HG03575 (cell line): ENCODE results near the gene CLDN17.

Experiments
- ATAC-seq: cut with Tn5 transposase; IDR thresholded peaks from one replicate; pipeline ENCODE4 v1.9.1; 2021; ENCODE audit not compliant: unreplicated experiment, insufficient number of reproducible peaks, low FRiP score; ENCODE audit errors: extremely low read depth

Gene CLDN17, protein sequence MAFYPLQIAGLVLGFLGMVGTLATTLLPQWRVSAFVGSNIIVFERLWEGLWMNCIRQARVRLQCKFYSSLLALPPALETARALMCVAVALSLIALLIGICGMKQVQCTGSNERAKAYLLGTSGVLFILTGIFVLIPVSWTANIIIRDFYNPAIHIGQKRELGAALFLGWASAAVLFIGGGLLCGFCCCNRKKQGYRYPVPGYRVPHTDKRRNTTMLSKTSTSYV

DNA sequence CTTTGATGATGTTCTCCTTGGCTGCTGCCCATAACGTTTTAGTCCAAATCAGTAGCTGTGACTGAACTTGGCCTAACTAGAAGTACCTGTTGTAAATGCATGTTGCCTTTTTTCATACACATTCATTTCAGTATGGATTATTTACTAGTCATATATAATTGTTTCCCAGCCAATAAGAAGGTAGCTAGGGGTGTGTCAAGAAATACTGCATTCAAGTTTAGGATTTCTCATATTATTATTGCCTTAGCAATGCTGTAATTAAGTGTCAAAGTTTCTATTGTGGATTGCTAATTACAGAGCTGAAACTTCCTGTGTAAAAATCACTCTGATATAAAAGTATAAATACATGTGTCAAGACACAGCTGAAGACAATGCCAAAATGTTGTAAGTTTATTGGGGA, at the start of gene CLDN17:
Gene CLDN17, minus strand, starts transcription at position 101 of the 400 bp plus-strand sequence. CDS start 188 bp downstream, outside the sequence.
- ATAC-seq: no peak

DNA sequence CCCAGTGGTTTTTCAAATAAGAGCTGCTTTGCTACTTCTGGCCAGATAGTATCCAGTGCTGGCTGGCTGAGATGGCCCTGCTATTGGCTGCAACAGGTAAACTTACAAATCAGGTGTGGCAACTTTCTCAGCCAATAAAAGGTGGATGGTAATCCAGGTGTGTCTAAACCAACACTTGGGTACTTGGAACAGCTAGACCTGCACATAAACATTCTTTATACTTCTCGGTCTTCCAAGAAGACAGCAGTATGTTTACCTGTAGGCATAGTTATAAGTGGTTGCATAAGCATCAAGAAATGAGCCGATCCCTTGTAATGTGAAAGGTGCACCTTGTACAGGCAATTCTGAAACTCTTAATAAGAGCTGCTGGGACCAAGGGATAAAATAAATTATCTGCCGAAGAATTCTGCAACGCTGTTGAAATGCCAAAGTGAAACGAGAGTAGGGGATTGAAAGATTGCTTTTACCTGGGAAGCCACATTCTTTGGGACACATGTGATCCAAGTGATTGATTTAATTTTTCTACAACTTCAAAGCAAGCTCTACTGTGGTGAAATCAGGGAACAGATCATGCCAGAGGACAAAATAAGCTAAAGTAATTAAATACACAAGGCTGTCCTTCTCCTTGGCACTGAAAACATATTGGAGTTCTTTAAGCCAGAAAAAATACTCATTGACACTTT, 49.6 kb upstream of the CLDN17 start, which contains the start of gene CLDN8:
Gene CLDN8, minus strand, starts transcription at position 57 of the 683 bp plus-strand sequence. CDS start 172 bp downstream, outside the sequence.
- no peak for ATAC-seq

DNA sequence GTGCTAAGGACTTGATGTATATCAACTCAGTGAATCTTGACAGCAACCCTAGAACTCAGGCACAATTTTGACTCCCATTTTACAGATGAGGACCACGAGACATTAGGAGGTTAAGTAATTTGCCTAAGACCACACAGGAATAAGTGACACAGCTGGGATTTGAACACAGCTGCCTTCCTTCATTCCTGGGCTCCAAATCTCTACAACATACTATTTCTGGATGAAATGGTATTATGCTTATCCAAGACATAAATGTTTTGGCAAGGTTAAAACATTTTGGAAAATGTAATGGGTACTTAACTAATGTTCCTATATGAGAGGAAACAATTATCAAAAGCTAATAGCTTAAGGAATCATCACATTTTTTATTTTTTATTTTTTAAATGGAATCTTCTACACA, 44.5 kb upstream of the CLDN17 start:
- no peak for ATAC-seq

DNA sequence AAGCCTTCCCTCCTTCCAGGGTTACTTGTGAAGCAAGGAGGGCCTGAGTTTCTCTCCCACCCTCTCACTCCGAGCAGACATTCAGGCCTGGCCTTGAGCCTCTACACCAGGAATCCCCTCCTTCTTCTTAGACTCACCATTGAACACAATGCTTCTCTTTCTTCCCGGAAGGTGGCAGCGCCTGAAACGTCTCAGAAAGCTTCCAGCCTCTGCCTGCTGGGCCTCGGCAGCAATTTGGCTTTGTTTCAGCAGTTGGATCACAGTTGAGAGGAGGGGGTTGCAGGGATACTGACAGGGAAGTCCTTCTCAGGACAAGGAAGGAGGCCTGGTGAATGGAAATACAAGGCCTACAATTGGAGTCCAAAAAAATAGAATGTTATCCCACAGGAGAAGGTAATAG, 43.0 kb upstream of the CLDN17 start:
- no peak for ATAC-seq

DNA sequence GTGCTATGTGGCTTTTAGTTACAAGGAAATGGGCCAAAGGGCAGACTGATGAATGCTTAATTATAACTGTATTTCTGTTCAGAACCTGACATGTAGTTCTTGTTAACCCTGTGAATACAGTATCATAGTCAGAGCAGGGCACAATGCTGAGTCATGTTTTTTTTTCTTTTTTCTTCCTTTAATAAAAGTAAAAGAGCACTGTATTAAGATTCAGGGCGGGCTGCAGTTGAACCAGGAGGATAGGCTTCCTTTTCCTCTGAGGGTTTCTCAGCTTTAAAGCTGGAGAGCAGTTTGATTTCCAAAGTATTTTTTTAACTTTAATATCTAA, 40.6 kb upstream of the CLDN17 start:
- no peak for ATAC-seq

DNA sequence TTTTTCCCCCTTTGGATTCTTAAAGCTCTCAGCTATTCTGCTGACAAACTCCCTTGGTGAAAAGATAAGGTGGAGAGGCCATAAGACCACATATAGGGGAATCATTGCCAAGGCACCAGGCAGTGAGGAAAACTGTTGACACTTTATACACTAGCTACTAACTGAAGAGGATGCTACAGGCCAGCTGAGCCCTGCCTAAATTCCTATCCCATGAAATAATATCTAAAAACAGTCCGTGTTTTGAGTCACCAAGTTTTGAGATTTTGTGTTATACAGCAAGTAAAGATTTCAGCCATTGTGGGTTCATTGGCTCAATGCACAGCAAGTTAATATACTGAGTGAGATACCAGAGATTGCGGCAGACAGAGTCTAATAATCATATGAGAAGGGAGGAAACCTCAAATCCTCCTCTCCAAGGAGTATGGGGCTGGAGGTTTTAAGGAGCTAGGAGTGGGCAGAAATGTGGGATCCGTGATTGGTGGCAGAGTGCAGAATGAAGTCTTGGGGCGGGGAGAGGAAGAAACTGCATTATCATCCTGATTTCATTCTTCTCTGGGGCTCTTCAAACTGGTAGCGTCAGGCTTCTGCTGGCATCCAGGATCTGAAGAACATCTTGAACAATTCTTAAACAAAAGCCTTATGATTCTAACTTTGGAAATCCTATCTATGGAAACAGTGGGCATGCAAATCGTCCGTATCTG, 40.1 kb upstream of the CLDN17 start:
- no peak for ATAC-seq

DNA sequence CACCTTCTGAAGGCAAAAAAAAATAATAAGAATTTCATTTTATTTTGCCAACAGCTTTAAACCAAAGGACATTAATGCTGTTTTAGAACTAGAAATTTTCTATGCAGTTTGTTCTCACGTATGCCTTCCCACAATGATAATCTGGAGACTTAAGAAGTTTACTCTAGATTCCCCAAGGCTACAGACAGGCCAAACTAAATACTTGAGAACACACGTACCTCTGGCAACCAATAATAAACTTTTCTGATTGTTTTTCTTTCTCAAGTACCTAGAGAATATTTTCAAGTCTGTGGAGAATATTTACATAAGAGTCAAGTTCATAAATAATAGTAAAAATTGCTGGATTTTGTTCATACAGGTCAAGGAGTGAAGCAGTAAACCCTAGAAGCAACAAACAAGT, 33.4 kb upstream of the CLDN17 start:
- no peak for ATAC-seq

DNA sequence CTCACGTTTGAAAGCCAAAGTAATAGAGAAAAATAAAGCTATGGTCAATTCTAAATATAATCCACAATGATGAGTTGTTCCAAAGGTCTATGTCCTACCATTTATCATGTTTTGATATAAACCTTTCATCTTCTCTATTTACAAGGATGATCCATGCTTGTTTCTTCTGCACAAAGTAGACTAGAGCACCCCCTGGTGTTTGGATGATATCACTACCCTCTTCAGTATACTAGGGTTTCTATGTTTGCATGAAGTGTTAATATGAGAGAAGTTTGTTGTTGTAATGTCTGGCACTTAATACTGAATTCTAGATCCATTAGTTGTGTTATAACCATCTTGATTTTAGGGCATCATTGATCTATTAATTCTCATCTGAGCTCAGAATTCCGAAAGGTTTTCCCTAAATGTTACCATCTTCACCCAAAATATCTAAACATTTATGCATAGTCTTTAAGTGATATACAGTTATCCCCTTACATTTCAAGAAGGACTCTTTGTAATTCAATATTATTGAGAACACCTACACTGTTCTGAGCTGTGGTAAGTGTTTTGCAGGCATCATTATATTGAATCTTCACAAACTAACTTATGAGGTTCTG, 28.2 kb upstream of the CLDN17 start:
- no peak for ATAC-seq

DNA sequence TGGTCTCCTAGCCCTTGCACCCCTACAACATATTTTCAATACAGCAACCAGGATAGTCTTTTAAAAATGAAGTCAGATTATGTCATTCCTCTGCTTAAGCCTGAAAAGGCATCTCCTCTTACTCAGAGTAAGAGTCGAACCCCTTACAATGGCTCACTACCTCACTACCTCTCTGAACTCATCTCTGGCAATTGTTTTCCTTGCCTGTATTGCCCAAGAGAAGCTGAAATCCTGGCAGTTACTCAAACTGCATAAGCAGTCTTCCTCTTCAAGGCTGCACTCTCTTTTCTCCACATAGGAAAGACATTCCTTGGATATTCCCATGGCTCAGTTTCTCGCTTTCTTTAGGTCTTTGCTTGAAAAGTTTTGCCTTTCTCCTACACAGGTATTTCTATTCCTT, 26.6 kb upstream of the CLDN17 start:
- ATAC-seq: no peak

DNA sequence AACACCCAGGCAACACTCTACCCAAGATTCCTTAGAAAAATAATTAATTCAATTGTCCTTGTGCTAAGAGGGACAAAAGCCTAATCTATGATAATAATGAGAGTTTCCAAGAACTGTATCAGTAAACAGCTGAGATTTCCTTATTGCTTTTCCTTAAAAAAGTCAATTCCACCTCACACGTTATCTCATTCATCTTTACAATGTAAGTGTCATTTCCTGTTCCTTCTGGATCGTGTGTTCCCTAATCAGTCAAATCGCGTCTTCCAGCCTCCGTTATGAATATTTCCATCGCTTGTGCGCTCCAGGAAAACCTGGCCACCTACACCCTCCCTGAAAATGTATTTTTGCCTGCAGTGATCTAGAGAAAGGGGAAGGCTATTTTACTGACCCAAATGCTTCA, 23.9 kb upstream of the CLDN17 start:
- no peak for ATAC-seq

DNA sequence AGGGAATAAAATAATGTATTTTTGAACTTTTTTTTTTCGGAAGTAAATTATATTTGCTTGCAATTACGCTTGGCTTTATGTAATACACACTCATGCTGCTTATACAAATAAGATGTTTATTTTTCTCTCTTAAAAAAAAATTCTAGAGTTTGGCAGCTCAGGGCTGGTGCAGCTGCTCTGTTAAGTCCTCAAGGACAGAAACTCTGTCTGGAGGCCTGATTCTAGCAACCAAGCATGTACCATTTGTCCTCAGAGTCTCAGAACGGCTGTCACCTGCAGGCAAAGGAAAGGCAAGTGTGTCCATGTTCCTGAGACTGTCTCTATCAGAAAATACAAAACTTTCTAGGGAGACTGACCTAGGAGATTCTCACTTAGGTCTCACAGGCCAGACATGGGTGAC, 23.2 kb upstream of the CLDN17 start:
- ATAC-seq: no peak

DNA sequence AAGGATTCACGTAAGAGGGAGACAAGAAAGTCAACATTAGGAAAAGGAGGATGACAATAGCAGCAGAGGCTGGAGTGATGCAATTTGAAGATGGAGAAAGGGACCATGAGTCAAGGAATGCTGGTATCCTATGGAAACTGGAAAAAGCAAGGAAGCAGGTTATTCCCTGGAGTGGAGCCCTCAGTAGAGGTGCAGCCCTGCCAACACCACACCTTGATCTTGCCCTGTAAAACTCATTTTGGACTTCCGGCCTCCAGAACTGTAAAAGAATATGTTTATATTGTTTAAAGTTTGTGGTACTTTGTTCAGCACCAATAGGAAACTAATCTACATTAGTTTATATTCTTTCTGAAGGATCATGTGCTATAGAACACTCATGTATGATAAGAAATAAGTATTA, 19.6 kb upstream of the CLDN17 start:
- no peak for ATAC-seq

DNA sequence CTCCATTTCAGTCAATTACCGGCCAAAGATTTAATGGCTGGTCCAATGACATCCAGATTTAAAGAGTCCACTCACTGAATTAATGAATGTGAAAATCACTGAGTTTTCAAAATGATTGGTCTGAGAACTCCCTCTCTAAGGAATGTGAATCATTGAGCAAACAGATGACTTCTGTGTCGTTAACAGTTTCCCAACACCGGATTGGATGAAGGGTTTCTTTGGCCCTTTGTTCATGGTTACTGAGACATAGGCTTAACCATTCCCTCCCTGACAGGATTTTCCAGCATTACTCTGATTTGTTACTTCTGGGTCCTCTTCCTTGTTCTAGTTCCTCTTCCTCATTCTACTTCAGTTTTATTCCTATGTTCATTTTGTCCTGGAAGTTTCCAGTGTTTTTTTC, 1.5 kb upstream of the CLDN17 start:
- no peak for ATAC-seq

DNA sequence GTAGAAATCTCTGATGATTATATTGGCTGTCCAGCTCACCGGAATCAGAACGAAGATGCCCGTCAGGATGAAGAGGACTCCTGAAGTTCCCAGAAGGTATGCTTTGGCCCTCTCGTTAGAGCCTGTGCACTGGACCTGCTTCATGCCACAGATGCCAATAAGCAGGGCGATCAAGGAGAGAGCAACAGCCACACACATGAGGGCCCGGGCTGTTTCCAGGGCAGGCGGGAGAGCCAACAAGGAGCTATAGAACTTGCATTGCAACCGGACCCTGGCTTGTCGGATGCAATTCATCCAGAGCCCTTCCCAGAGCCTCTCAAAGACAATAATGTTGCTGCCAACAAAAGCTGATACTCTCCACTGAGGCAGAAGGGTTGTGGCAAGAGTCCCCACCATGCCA, 434 bp downstream of the CLDN17 start:
- no peak for ATAC-seq

DNA sequence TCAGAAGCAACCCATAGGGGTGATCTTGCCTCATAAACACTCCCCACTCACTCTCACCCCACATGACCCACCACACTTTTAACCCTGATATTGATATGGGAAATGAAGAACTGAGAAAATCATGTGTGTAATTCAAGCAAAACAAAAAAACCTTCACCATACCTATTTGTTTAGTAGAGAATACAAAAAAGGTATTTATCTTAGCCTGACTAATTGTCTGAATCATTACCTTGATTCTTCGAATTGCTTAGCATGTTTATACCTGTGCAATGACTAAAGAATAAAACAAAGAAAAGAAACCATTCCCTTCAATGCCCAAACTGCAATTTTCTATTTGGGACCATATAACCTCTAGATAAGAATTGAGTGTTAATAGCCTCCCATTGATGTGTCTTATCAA, 1.8 kb downstream of the CLDN17 start:
- no peak for ATAC-seq

DNA sequence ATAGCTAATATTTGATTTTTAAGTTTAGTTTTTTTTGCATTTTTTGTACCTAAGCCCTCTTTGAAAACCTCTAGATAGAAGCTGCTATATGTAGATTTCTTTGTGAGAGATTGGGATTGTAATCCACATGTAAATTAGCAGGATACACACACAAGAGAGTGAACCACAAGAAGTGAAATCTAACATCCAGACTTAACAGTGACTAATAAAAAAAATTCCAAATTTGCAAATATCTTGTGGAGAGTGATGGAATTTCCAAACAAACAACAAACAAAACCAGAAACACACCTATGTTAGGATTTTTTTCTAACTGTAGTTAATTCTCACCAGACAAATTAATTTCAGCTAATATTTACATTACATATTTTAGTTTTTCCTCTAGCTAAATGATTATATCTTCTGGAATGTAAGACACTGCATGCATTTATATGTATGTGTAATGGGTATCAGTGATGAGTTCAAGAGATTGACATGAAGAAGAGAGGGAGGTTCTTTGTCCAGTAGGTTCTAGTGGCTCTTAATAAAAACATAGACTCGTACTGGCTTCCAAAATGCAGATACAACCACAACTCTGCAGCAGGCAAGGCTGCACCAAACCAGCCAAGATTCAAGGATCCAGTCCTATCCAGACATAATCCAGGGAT, 12.8 kb downstream of the CLDN17 start:
- ATAC-seq: no peak

DNA sequence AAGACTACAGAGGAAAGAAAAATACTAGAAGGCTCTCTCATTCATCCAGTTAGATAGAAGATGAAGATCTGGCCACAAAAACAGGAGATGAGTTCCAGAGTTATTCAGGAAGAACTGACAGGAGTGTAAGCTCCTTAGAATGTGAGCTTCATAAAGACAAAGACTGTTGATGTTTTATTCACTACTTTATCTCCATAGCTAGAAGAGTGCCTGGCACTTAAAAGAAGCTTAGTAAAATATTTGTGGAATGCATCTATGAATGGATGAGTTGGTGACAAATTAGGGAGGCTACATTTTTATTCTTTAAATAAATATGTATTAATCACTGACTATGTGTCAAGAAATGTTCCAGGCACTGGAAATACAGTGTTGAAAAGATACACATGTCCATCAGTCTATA, 13.8 kb downstream of the CLDN17 start:
- no peak for ATAC-seq

DNA sequence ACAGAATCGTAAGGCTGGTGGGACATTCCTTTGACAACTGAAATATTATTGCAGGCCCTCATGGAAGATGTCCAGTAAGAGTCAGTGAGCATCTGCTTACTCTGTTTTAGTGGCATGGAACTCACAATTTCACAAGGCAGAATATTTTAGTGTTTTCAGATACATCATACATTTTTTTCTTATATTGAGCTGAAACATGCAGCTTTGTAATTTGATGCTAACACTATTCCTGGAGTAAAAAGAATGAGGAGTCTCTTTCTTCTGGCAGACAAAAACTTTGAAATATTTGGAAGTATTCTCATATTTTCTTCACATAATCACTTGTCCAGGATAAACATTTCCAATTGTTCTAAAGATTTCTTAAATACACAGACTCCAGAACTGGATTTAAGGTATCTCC, 17.7 kb downstream of the CLDN17 start:
- no peak for ATAC-seq

DNA sequence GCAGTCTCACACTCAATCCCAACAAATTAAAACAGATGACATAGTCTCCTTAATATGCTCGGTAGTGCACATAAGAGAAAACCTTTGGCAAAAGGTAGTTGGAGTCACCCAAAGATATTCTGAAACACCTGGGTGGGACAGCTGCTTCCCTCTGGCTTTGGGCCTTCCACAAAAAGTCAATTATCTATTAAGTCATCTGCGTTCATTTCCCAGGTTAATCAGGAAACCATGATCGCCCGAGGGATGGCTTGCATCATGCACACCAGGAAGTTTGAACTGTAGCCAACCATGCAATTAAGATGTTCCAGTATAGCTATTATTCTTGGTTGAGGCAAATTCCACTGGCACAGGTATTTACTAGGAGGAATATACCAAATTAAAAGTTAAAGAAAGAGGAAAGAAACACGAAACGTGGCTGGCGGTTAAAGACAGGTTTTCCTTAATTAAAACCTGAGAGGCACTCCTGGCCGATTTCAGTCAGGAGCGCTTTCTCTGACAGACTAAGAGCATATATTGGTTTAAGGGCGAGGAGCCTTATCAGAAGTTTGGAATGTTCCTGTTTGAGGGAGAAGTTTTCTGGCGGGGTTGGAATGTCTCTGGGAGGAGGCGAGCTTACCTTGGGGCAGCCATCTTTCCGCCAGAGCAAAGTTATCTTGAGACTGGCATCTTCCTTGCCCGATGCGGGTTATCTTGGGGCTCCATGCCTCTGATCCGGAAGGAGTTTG, 19.9 kb downstream of the CLDN17 start:
- ATAC-seq: no peak
